IPS-18c (cell line): ENCODE results near the gene GRIN2D.

ENCODE experiments used
- H3K4me3 ChIP-seq: 2 replicates; pipeline ENCODE4 v1.7.0; 2013; ENCODE audit warnings: low read depth, mild to moderate bottlenecking, low read length, moderate library complexity; ENCODE audit not compliant: insufficient read depth
- H3K9me3 ChIP-seq: one replicate; pipeline ENCODE4 v1.6.1; 2013; ENCODE audit warnings: mild to moderate bottlenecking, low read length, moderate library complexity; ENCODE audit not compliant: control insufficient read depth, insufficient read depth

GRIN2D gene

GRCh38 chr19:48415395-48415794 is 21.9 kb downstream of the GRIN2D start:
- Histone ChIP-seq H3K9me3 (no peaks in the 10 kb centered on the region), H3K4me3 (no peak overlapping the region; the same call in 1 of the 2 replicates)

- Histone ChIP-seq H3K4me3 (no peak overlapping the region; the same call in 1 of the 2 replicates), H3K9me3 (no peaks in the 10 kb centered on the region)
Observed at GRCh38 chr19:48415806-48416221, 22.3 kb downstream of the GRIN2D start.

- H3K9me3 ChIP-seq, result no peaks in the 10 kb centered on the region
- H3K4me3 ChIP-seq, result no peak overlapping the region
Observed at GRCh38 chr19:48417421-48417820, 24.0 kb downstream of the GRIN2D start.

- Histone ChIP-seq H3K4me3 (no peak overlapping the region), H3K9me3 (no peaks in the 10 kb centered on the region)
Observed at GRCh38 chr19:48418317-48419064, 25.0 kb downstream of the GRIN2D start.

GRCh38 chr19:48419158-48419920 is 25.9 kb downstream of the GRIN2D start:
- H3K4me3 ChIP-seq, result no peak overlapping the region
- H3K9me3 ChIP-seq, result no peaks in the 10 kb centered on the region

GRCh38 chr19:48421548-48421947 is 28.1 kb downstream of the GRIN2D start:
- H3K4me3 ChIP-seq, result no peak overlapping the region
- H3K9me3 ChIP-seq, result no peaks in the 10 kb centered on the region

GRCh38 chr19:48424694-48425219 is 31.3 kb downstream of the GRIN2D start:
- no peaks in the 10 kb centered on the region for H3K9me3 ChIP-seq
- no peak overlapping the region for H3K4me3 ChIP-seq

GRCh38 chr19:48428670-48429069 is 35.2 kb downstream of the GRIN2D start:
- no peak overlapping the region for H3K4me3 ChIP-seq

GRCh38 chr19:48433337-48433736 is 39.9 kb downstream of the GRIN2D start:
- H3K9me3 ChIP-seq, result peaks cover 4% of the 10 kb centered on the region

More at GRCh38 chr19:48428670-48429069, 35.2 kb downstream of the GRIN2D start:
- peaks cover 4% of the 10 kb centered on the region for H3K9me3 ChIP-seq

GRCh38 chr19:48436586-48436985 is 43.1 kb downstream of the GRIN2D start:
- peaks cover under 1% of the 10 kb centered on the region for H3K9me3 ChIP-seq
- no peak overlapping the region for H3K4me3 ChIP-seq

More at GRCh38 chr19:48433337-48433736, 39.9 kb downstream of the GRIN2D start:
- no peak overlapping the region for H3K4me3 ChIP-seq

- Histone ChIP-seq H3K4me3 (no peak overlapping the region), H3K9me3 (no peaks in the 10 kb centered on the region)
Observed at GRCh38 chr19:48441360-48442050, 48.0 kb downstream of the GRIN2D start.

GRCh38 chr19:48442116-48443035 is 48.9 kb downstream of the GRIN2D start:
- Histone ChIP-seq H3K9me3 (no peaks in the 10 kb centered on the region), H3K4me3 (no peak overlapping the region)

- Histone ChIP-seq H3K4me3 (no peak overlapping the region), H3K9me3 (no peaks in the 10 kb centered on the region)
Observed at GRCh38 chr19:48443256-48443655, 49.8 kb downstream of the GRIN2D start.
